Activated CD4-positive, alpha-beta T cell treated with anti-CD3 and anti-CD28 coated beads, Interleukin-2, amount 10 ng/mL, durations not matched to agents 7 days and 5 days (primary cell): ENCODE measurements around the gene ZGRF1. TPM values are rescaled to one million over a fixed set of nuclear protein-coding genes. Genes with fewer than 3 reads are reported as not detected.
"Not testable (repeated sequence)": the region's sequence is repeated elsewhere in the genome, so short reads cannot be mapped to it uniquely, and the experiment has no call there.

Experiments
- CTCF ChIA-PET: fragments of 350-600 bp; sonication (Branson Sonifier 250); formaldehyde crosslinking; loops from one replicate; lab custom pipeline; 2021; ENCODE audit warnings: antibody characterized with exemption; lab: Charles Lee
- POLR2A ChIA-PET: fragments of 350-600 bp; sonication (Branson Sonifier 250); formaldehyde crosslinking; loops from one replicate; lab custom pipeline; 2021; ENCODE audit warnings: antibody characterized with exemption; lab: Charles Lee
- DNase-seq: peaks from one replicate; pipeline ENCODE4 v3.0.0-alpha.2; 2020
- H3K27ac Mint-ChIP-seq: one replicate; pipeline ENCODE4 v1.8.0; 2021; ENCODE audit warnings: mild to moderate bottlenecking, moderate library complexity, mixed read lengths
- H3K27me3 Mint-ChIP-seq: one replicate; pipeline ENCODE4 v1.8.0; 2021; ENCODE audit warnings: mixed read lengths
- H3K36me3 Mint-ChIP-seq: one replicate; pipeline ENCODE4 v1.8.0; 2021; ENCODE audit warnings: low read depth, mixed read lengths
- H3K4me1 Mint-ChIP-seq: one replicate; pipeline ENCODE4 v1.8.0; 2021; ENCODE audit warnings: mixed read lengths
- H3K4me3 Mint-ChIP-seq: one replicate; pipeline ENCODE4 v1.8.0; 2021; ENCODE audit warnings: mild to moderate bottlenecking, moderate library complexity, mixed read lengths
- H3K9me3 Mint-ChIP-seq: one replicate; pipeline ENCODE4 v1.8.0; 2021; ENCODE audit warnings: mixed read lengths
- total RNA-seq, 2 experiments: library from RNA; stranded (reverse); gene quantifications; one replicate each; pipeline ENCODE4 v1.2.3, GENCODE V29; 2021

Gene ZGRF1
- total RNA-seq, 2 experiments from 2014 or later = 38.7 to 40.0 TPM

DNA sequence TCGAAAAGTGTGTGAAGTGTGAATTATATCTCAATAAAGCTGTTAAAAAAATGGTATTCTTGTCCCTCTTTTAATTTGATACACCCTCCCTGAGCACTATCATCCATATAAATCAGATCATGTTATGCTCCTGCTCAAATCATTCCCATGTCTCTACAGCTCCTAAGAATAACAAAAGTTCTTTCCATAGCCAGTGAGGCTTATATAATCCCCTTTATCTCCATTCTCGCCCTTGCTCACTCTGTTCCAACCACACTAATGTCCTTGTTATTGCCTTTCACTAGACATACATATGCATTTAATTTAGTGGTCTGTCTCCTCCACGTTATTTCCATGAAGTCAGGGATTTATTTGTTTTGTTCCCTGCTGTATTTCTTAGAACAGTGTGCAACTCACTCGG, 10.5 kb downstream of the ZGRF1 start:
- no peaks in the 10 kb centered on the region for H3K4me1 Mint-ChIP-seq
- peaks cover 23% of the 10 kb centered on the region for H3K36me3 Mint-ChIP-seq
- H3K9me3 Mint-ChIP-seq = no peaks in the 10 kb centered on the region
- H3K27me3 Mint-ChIP-seq = no peaks in the 10 kb centered on the region
- H3K27ac Mint-ChIP-seq = no peak overlapping the region
- no peak for DNase-seq
- no peak overlapping the region for H3K4me3 Mint-ChIP-seq
- CTCF ChIA-PET = interaction anchor here (1.4 kb wide), 1 partner anchor 11 kb away, joined by 3 read pairs; no protein-coding TSS in a partner anchor
- POLR2A ChIA-PET = no interaction called here

DNA sequence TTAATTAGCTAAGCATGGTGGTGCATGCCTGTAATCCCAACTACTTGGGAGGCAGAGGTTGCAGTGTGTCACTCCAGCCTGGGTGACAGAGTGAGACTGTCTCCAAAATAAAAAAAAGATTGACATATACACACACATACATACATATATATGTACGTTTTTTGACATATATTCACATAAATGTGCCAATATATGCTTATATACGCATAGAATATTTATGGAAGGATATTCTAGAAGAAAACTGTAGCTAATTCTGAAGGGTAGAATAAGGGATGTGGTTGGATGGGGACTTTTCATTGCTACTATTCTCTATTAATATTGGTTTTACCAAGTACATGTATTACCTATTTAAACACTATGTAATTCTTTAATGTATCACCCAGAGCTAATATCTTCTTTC, 19.7 kb downstream of the ZGRF1 start:
- Mint-ChIP-seq H3K4me1 (no peaks in the 10 kb centered on the region), H3K9me3 (no peaks in the 10 kb centered on the region), H3K36me3 (peaks cover 22% of the 10 kb centered on the region), H3K27me3 (no peaks in the 10 kb centered on the region), H3K27ac (no peak overlapping the region), H3K4me3 (no peak overlapping the region)
- ChIA-PET POLR2A (no interaction called here), CTCF (interaction anchor here (0.6 kb wide), 1 partner anchor 13 kb away, joined by 3 read pairs; no protein-coding TSS in a partner anchor)
- no peak for DNase-seq

DNA sequence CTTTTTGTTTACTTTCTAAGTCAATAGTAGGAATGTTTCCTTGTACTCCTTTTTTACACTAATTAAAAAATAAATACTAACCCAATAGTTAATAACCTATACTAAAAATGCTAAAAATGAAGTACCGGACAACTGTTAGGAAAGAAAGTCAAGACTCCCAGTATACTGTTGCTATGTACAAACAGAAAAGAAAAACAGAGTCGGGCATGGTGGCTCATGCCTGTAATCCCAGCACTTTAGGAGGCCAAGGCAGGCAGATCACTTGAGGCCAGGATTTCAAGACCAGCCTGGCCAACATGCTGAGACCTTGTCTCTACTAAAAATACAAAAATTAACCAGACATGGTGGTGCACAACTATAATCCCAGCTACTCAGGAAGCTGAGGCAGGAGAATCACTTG, 23.9 kb downstream of the ZGRF1 start:
- not testable (repeated sequence) for H3K36me3 Mint-ChIP-seq, H3K27ac Mint-ChIP-seq

DNA sequence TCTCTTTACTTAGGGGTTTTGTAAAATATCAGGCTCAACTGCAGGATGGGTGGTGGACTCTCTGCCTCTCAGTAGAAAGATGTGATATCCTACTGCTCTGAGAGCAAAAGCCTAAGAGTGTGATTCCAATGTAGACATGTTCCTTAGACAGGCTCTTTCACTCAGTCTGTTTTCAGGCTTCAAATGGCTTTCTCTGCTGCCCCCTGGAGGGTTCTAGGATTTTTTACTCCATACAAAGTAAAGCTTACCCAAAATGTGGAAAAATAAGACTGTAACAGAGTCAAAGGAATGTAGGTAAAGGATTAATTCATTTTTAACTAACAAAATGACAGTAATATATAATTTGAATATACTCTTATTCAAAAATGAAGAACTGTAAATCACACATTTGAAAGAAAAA, 32.1 kb downstream of the ZGRF1 start:
- Mint-ChIP-seq H3K27ac (peak overlapping the region; percentile 36), H3K36me3 (peaks cover 9% of the 10 kb centered on the region), H3K4me1 (no peaks in the 10 kb centered on the region), H3K9me3 (no peaks in the 10 kb centered on the region), H3K27me3 (no peaks in the 10 kb centered on the region), H3K4me3 (no peak overlapping the region)
- peak; percentile 54 for DNase-seq
- ChIA-PET CTCF (interaction anchor here (0.6 to 1.2 kb wide), 2 partner anchors 12 to 268 kb away, joined by 3 read pairs; no protein-coding TSS in a partner anchor), POLR2A (no interaction called here)

More for the DNA sequence above, 23.9 kb downstream of the ZGRF1 start:
- H3K4me3 Mint-ChIP-seq, H3K9me3 Mint-ChIP-seq, DNase-seq, H3K4me1 Mint-ChIP-seq, H3K27me3 Mint-ChIP-seq, CTCF ChIA-PET, POLR2A ChIA-PET: not testable (repeated sequence)

DNA sequence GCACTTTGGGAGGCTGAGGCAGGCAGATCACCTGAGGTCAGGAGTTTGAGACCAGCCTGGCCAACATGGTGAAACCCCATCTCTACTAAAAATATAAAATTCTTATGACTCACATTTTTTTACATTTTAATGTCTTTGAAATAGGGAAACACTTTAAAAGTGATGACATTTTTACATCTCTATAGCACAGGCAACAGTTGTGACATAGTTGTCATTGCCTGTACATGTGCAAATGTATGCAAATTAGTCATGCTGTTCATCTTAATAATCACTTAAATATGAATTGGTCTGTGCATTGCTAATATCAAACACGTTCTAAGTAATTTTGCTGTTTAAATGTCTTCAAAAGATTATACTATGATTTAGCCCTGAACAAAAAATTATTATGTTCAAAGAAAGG, 41.7 kb downstream of the ZGRF1 start:
- Mint-ChIP-seq H3K36me3 (peaks cover 14% of the 10 kb centered on the region), H3K27me3 (no peaks in the 10 kb centered on the region), H3K27ac (no peak overlapping the region), H3K4me1 (no peaks in the 10 kb centered on the region), H3K9me3 (no peaks in the 10 kb centered on the region), H3K4me3 (no peak overlapping the region)
- CTCF ChIA-PET = no interaction called here
- no peak for DNase-seq
- POLR2A ChIA-PET = no interaction called here

DNA sequence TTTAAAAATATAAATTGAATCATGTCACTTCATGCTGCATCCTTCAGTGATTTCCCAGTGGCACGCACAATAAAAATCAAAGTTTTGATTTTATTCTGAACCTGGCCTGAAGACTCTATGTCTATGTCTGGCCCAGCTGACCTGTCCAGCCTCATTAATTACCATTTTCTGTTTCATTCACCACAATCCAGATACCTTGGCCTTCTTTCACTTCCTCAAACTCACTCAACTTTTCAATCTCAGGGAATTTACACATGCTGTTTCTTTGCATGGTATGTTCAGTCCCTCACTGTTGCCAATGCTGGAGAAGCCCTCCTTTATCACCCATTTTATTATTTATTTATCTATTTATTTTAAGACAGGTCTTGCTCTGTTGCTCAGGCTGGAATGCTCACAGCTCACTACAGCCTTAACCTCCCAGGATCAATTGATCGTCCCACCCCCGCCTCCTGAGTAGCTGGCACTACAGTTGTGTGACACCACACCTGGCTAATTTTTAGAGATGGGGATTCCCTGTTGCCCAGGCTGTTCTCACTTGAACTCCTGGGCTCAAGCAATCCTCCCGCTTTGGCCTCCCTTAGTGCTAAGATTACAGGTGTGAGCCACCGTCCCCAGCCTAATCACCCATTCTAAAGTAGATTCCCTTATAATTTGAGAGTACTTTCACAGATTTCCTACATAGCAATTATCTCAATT, 43.1 kb downstream of the ZGRF1 start:
- Mint-ChIP-seq H3K27ac (no peak overlapping the region), H3K9me3 (no peaks in the 10 kb centered on the region), H3K4me3 (no peak overlapping the region), H3K27me3 (no peaks in the 10 kb centered on the region), H3K4me1 (peaks cover 2% of the 10 kb centered on the region), H3K36me3 (peaks cover 22% of the 10 kb centered on the region)
- ChIA-PET POLR2A (no interaction called here), CTCF (interaction anchor here (0.6 kb wide), 1 partner anchor 918 kb away, joined by 3 read pairs; no protein-coding TSS in a partner anchor)
- no peak for DNase-seq

DNA sequence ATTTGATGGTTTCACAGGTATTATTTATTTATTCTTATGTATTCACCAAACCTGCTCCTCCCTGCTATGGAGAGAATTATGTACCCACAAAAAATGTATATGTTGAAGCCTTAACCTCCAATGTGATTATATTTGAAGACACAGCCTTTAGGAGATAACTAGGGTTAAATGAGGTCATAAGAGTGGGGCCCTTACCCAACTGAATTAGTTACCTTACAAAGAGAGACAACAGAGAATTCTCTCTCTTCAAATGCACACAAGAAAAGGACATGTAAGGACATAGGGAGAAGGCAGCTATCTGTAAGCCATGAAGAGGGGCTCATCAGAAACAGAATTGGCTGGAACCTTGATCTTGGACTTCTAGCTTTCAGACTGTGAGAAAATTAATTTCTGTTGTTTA, 44.0 kb downstream of the ZGRF1 start:
- H3K27ac Mint-ChIP-seq = no peak overlapping the region
- peaks cover 22% of the 10 kb centered on the region for H3K36me3 Mint-ChIP-seq
- no peak overlapping the region for H3K4me3 Mint-ChIP-seq
- no peaks in the 10 kb centered on the region for H3K9me3 Mint-ChIP-seq
- DNase-seq = no peak
- peaks cover 2% of the 10 kb centered on the region for H3K4me1 Mint-ChIP-seq
- ChIA-PET POLR2A (no interaction called here), CTCF (no interaction called here)
- no peaks in the 10 kb centered on the region for H3K27me3 Mint-ChIP-seq

DNA sequence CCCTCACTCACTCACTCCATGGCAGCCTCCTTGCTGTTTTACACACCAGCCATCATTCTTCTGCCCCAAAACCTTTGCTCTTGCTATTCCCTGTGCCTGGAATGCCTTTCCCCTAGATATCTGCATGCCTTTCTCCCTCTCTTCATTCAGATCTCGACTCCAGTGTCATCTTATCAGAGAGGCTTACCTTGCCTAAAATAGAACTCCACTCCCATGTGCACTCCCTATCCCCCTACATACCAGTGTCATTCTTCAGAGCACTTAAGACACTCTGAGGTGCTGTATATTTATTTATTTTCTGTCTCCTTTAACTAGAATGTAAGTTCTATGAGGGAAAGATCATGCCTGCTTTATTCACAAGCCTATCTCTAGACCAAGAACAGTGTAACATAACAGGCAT, 45.1 kb downstream of the ZGRF1 start:
- ChIA-PET POLR2A (no interaction called here), CTCF (interaction anchor here (0.6 kb wide), 1 partner anchor 25 kb away, joined by 3 read pairs; no protein-coding TSS in a partner anchor)
- H3K27ac Mint-ChIP-seq = no peak overlapping the region

DNA sequence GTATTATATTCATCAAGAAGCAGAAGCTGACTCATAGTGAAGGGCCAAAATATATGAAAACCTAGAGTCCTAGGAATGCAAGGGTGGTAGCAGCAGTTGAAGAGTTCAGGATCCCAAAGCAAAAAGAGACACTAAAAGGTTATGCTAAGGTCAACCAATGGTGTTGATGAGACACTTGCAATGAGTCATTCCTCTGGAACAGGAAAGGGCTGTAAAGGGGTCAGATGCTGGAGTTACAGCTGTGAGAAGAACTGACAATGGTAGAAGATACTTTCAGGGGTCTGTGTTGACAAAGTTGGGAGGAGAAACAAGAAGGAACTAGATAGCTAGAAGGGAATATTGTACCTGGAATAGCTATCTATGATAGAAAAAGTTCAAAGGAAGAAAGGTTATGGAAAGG, 47.5 kb downstream of the ZGRF1 start:
- DNase-seq = no peak
- no peak overlapping the region for H3K27ac Mint-ChIP-seq
- H3K4me1 Mint-ChIP-seq = peaks cover 2% of the 10 kb centered on the region
- POLR2A ChIA-PET = no interaction called here
- H3K36me3 Mint-ChIP-seq = peaks cover 23% of the 10 kb centered on the region
- CTCF ChIA-PET = interaction anchor here (0.5 kb wide), 1 partner anchor 24 kb away, joined by 3 read pairs; no protein-coding TSS in a partner anchor
- H3K4me3 Mint-ChIP-seq = no peak overlapping the region
- H3K9me3 Mint-ChIP-seq = no peaks in the 10 kb centered on the region
- no peaks in the 10 kb centered on the region for H3K27me3 Mint-ChIP-seq

More for the DNA sequence above, 45.1 kb downstream of the ZGRF1 start:
- peaks cover 22% of the 10 kb centered on the region for H3K36me3 Mint-ChIP-seq
- H3K4me1 Mint-ChIP-seq = peaks cover 2% of the 10 kb centered on the region
- no peak overlapping the region for H3K4me3 Mint-ChIP-seq
- DNase-seq = no peak
- no peaks in the 10 kb centered on the region for H3K9me3 Mint-ChIP-seq
- H3K27me3 Mint-ChIP-seq = no peaks in the 10 kb centered on the region

DNA sequence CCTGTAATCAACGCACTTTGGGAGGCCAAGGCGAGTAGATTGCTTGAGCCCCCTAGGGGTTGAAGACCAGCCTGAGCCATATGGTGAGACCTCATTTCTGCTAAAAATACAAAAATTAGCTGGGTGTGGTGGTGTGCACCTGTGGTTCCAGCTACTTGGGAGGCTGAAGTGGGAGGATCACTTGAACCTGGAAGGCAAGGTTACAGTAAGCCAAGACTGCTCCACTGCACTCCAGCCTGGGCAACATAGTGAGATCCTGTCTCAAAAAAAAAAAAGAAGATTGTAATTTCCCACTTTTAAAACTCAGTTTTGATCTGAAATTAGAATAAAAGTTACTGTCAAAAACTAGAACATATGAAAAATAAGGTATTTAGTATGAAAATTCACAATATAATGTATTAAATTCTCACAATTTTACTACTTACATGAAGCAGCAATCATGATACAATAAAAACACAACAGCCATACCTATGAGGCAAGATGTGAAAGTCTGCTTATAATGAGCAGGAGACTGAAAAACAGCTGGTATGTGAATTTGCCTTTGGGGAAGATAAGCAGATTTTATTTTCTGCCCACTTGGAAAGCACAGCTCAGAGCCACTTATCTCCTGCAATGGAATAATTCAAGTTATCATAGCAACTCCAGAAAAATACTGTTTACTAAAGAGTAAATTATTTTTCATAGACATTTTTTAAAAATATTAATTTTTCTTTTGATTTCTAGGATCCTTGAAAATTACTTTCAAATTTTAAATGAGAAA, 50.6 kb downstream of the ZGRF1 start:
- H3K27ac Mint-ChIP-seq = no peak overlapping the region
- ChIA-PET CTCF (no interaction called here), POLR2A (no interaction called here)
- H3K4me1 Mint-ChIP-seq = peaks cover 2% of the 10 kb centered on the region
- no peaks in the 10 kb centered on the region for H3K27me3 Mint-ChIP-seq
- H3K36me3 Mint-ChIP-seq = peaks cover 33% of the 10 kb centered on the region
- DNase-seq = no peak
- H3K9me3 Mint-ChIP-seq = no peaks in the 10 kb centered on the region
- H3K4me3 Mint-ChIP-seq = no peak overlapping the region

DNA sequence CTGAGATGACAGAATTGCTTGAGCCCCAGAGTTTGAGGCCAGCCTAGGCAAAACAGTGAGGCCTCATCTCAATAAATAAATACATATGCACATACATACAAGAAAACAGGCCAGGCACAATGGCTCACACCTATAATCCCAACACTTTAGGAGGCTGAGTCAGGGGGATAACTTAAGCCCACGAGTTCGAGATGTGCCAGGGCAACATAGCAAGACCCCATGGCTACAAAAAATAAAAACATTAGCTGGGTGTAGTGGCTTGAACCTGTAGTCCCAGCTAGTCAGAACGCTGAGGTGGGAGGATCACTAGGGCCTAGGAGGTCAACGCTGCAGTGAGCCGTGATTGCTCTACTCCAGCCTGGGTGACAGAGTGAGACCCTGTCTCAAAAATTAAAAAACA, 69.2 kb downstream of the ZGRF1 start:
- Mint-ChIP-seq H3K27ac (no peak overlapping the region), H3K9me3 (no peaks in the 10 kb centered on the region), H3K4me1 (no peaks in the 10 kb centered on the region), H3K4me3 (no peak overlapping the region), H3K36me3 (peaks cover 27% of the 10 kb centered on the region), H3K27me3 (no peaks in the 10 kb centered on the region)
- no peak for DNase-seq
- POLR2A ChIA-PET = no interaction called here
- CTCF ChIA-PET = no interaction called here

DNA sequence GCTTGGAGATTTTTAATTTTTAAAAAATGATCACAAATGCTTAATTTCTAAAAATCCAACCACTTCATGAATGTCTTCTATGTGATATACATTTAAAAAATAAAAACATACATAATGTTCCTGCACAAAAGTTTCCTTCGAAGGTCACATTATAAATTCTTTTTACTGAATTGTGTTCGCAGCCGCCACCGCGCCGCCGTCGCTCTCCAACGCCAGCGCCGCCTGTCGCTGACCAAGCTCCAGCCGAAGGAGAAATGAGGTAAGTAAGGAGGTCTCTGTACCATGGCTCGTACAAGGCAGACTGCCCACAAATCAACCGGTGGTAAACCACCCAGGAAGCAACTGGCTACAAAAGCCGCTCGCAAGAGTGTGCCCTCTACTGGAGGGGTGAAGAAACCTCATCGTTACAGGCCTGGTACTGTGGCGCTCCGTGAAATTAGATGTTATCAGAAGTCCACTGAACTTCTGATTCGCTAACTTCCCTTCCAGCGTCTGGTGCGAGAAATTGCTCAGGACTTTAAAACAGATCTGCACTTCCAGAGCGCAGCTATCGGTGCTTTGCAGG, 71.9 kb downstream of the ZGRF1 start:
- Mint-ChIP-seq H3K4me1 (peaks cover 4% of the 10 kb centered on the region), H3K9me3 (no peaks in the 10 kb centered on the region), H3K27me3 (no peaks in the 10 kb centered on the region), H3K36me3 (peaks cover 34% of the 10 kb centered on the region), H3K4me3 (no peak overlapping the region), H3K27ac (no peak overlapping the region)
- no peak for DNase-seq
- POLR2A ChIA-PET = no interaction called here
- CTCF ChIA-PET = no interaction called here
